ENCODE data around the gene ADGRB3. TPM values are rescaled to one million over a fixed set of nuclear protein-coding genes. Genes with fewer than 3 reads are reported as not detected.
A peak's percentile ranks its signal among the peaks of the same experiment; 100 is the strongest.
"Not testable (repeated sequence)": the region's sequence is repeated elsewhere in the genome, so short reads cannot be mapped to it uniquely, and the experiment has no call there.

The ADGRB3 gene
- total RNA-seq, 1 donor from 2014 or later = 0.05 TPM

GRCh38 chr6:68790128-68790527 lies 155.0 kb downstream of the ADGRB3 start:
- not testable (repeated sequence) for DNase-seq (ENCODE audit: low read depth)

GRCh38 chr6:68814976-68815375 lies 179.9 kb downstream of the ADGRB3 start:
- DNase-seq (ENCODE audit: low read depth) = not testable (repeated sequence)

- DNase-seq (ENCODE audit: low read depth) = no peak
These were observed 191.4 kb downstream of the ADGRB3 start for GRCh38 chr6:68826501-68826900.

- DNase-seq (ENCODE audit: low read depth) = no peak
These were observed 199.5 kb downstream of the ADGRB3 start for GRCh38 chr6:68834551-68834950.

GRCh38 chr6:68838571-68838970 lies 203.5 kb downstream of the ADGRB3 start:
- no peak for DNase-seq (ENCODE audit: low read depth)

GRCh38 chr6:68852791-68853190 lies 217.7 kb downstream of the ADGRB3 start:
- no peak for DNase-seq (ENCODE audit: low read depth)

- DNase-seq (ENCODE audit: low read depth) = no peak
These were observed 224.2 kb downstream of the ADGRB3 start for GRCh38 chr6:68859233-68859632.

GRCh38 chr6:68868646-68869045 lies 233.6 kb downstream of the ADGRB3 start:
- DNase-seq (ENCODE audit: low read depth) = no peak

- no peak for DNase-seq (ENCODE audit: low read depth)
These were observed 238.2 kb downstream of the ADGRB3 start for GRCh38 chr6:68873236-68873635.

GRCh38 chr6:68874747-68875146 lies 239.7 kb downstream of the ADGRB3 start:
- DNase-seq (ENCODE audit: low read depth) = no peak

GRCh38 chr6:68875403-68875802 lies 240.3 kb downstream of the ADGRB3 start:
- no peak for DNase-seq (ENCODE audit: low read depth)

GRCh38 chr6:68876792-68877493 lies 241.9 kb downstream of the ADGRB3 start:
- peak; percentile 45 for DNase-seq (ENCODE audit: low read depth)

- DNase-seq (ENCODE audit: low read depth) = peak; percentile 4
These were observed 245.2 kb downstream of the ADGRB3 start for GRCh38 chr6:68880050-68880813.

- DNase-seq (ENCODE audit: low read depth) = peak; percentile 24
These were observed 248.2 kb downstream of the ADGRB3 start for GRCh38 chr6:68883325-68883724.

GRCh38 chr6:68891419-68891818 lies 256.3 kb downstream of the ADGRB3 start:
- DNase-seq (ENCODE audit: low read depth) = peak; percentile 80

- no peak for DNase-seq (ENCODE audit: low read depth)
These were observed 257.4 kb downstream of the ADGRB3 start for GRCh38 chr6:68892452-68892851.

GRCh38 chr6:68895929-68896328 lies 260.8 kb downstream of the ADGRB3 start:
- no peak for DNase-seq (ENCODE audit: low read depth)

GRCh38 chr6:68901044-68901443 lies 266.0 kb downstream of the ADGRB3 start:
- DNase-seq (ENCODE audit: low read depth) = no peak

- peak; percentile 35 for DNase-seq (ENCODE audit: low read depth)
These were observed 276.3 kb downstream of the ADGRB3 start for GRCh38 chr6:68911334-68911733.

GRCh38 chr6:68911811-68912210 lies 276.7 kb downstream of the ADGRB3 start:
- DNase-seq (ENCODE audit: low read depth) = peak; percentile 56

GRCh38 chr6:68912805-68913204 lies 277.7 kb downstream of the ADGRB3 start:
- DNase-seq (ENCODE audit: low read depth) = not testable (repeated sequence)

GRCh38 chr6:68915586-68915985 lies 280.5 kb downstream of the ADGRB3 start:
- DNase-seq (ENCODE audit: low read depth) = peak; percentile 29

- no peak for DNase-seq (ENCODE audit: low read depth)
These were observed 284.5 kb downstream of the ADGRB3 start for GRCh38 chr6:68919537-68919936.

Measured in renal cortical epithelial cell (primary cell).